OCI-LY7 (cell line): ENCODE measurements around the gene LGR5. TPM values are rescaled to one million over a fixed set of nuclear protein-coding genes. Genes with fewer than 3 reads are reported as not detected.

Experiments
- BruUV-seq: library from RNA; stranded (reverse); fragments of 400-500 nt; replicated peaks from 2 replicates; lab custom pipeline; 2021; lab: Mats Ljungman, UMichigan
- CTCF ChIA-PET: fragments of 300-600 bp; sonication (Branson Sonifier 250); formaldehyde crosslinking; loops from one replicate; lab custom pipeline; 2022; ENCODE audit warnings: antibody characterized with exemption; ENCODE audit not compliant: unreplicated experiment; lab: Charles Lee
- POLR2A ChIA-PET: fragments of 300-600 bp; sonication (Branson Sonifier 250); formaldehyde crosslinking; loops from one replicate; lab custom pipeline; 2022; ENCODE audit warnings: antibody characterized with exemption; lab: Charles Lee
- DNase-seq: peaks from one replicate; pipeline ENCODE4 v3.0.0-alpha.2; 2015; ENCODE audit warnings: low spot score
- H2AFZ ChIP-seq: fragments of 200-600 bp; sonication (generic), shearing (Covaris generic); 2 replicates; pipeline ENCODE4 v1.6.1; 2014; ENCODE audit warnings: mild to moderate bottlenecking, antibody characterized with exemption, low read length, moderate library complexity
- H3K27ac ChIP-seq: fragments of 200-600 bp; sonication (generic); 2 replicates; pipeline ENCODE4 v1.5.1; 2014; ENCODE audit warnings: mixed run types, low read depth, mild to moderate bottlenecking, moderate library complexity, low read length, inconsistent platforms; ENCODE audit not compliant: poor library complexity, severe bottlenecking
- H3K36me3 ChIP-seq: fragments of 200-600 bp; sonication (generic); 2 replicates; pipeline ENCODE4 v1.6.1; 2014; ENCODE audit warnings: mild to moderate bottlenecking, antibody characterized with exemption, low read length, moderate library complexity, mixed read lengths; ENCODE audit not compliant: insufficient read depth
- H3K4me1 ChIP-seq: fragments of 200-600 bp; sonication (generic); 2 replicates; pipeline ENCODE4 v1.5.1; 2014; ENCODE audit warnings: mild to moderate bottlenecking, low read length; ENCODE audit not compliant: insufficient read depth, poor library complexity, severe bottlenecking
- H3K4me2 ChIP-seq: fragments of 200-600 bp; sonication (generic); 2 replicates; pipeline ENCODE4 v1.6.1; 2014; ENCODE audit warnings: mild to moderate bottlenecking, low read length
- H3K4me3 ChIP-seq: fragments of 200-600 bp; sonication (generic); 2 replicates; pipeline ENCODE4 v1.5.1; 2014; ENCODE audit warnings: mild to moderate bottlenecking, low read depth, low read length; ENCODE audit not compliant: poor library complexity, severe bottlenecking
- H3K79me2 ChIP-seq: fragments of 200-600 bp; sonication (generic); 2 replicates; pipeline ENCODE4 v1.6.1; 2016; ENCODE audit warnings: low read depth, mild to moderate bottlenecking, low read length, moderate library complexity, mixed read lengths; ENCODE audit not compliant: insufficient read depth
- H3K9me2 ChIP-seq: fragments of 200-600 bp; sonication (generic); 2 replicates; pipeline ENCODE4 v1.6.1; 2016; ENCODE audit warnings: mild to moderate bottlenecking, low read length, mixed read lengths; ENCODE audit not compliant: insufficient read depth
- H3K9me3 ChIP-seq: fragments of 200-600 bp; sonication (generic); 2 replicates; pipeline ENCODE4 v1.6.1; 2014; ENCODE audit warnings: mild to moderate bottlenecking, mixed run types, low read length, mixed read lengths
- H4K20me1 ChIP-seq: fragments of 200-600 bp; sonication (generic); 2 replicates; pipeline ENCODE4 v1.6.1; 2014; ENCODE audit warnings: mild to moderate bottlenecking, antibody characterized with exemption, low read length, moderate library complexity, mixed read lengths; ENCODE audit not compliant: insufficient read depth
- EZH2phosphoT487 ChIP-seq: fragments of 200-600 bp; sonication (generic); IDR thresholded peaks from 2 replicates; pipeline ENCODE4 v1.6.1; 2018; ENCODE audit warnings: low read depth, borderline replicate concordance, mild to moderate bottlenecking, mixed run types, antibody characterized with exemption, low read length, moderate library complexity, mixed read lengths
- intact Hi-C: fragments of 100-400 bp; cut with micrococcal nuclease; formaldehyde crosslinking; loops from one replicate; pipeline ENCODE4 v1.10.0; 2022; ENCODE audit not compliant: unreplicated experiment
- total RNA-seq, 2 experiments: library from RNA; depleted of rRNA in 1 of 2; stranded (reverse); fragments of >200 nt in 1 of 2; shearing (Covaris generic) in 1 of 2; gene quantifications; 2 replicates each; pipeline ENCODE4 v1.2.3, GENCODE V29; 2014 to 2022
- TF ChIP-seq, protein P1 (sequence below): fragments of 200-600 bp; sonication (generic); conservative IDR thresholded peaks from 2 replicates; pipeline ENCODE4 v1.5.1; 2014; ENCODE audit warnings: mild to moderate bottlenecking, antibody characterized with exemption, low read length, moderate library complexity, mixed read lengths

The LGR5 gene
- total RNA-seq, 2 experiments from 2014 or later: 0.51 TPM; not detected in 1

DNA sequence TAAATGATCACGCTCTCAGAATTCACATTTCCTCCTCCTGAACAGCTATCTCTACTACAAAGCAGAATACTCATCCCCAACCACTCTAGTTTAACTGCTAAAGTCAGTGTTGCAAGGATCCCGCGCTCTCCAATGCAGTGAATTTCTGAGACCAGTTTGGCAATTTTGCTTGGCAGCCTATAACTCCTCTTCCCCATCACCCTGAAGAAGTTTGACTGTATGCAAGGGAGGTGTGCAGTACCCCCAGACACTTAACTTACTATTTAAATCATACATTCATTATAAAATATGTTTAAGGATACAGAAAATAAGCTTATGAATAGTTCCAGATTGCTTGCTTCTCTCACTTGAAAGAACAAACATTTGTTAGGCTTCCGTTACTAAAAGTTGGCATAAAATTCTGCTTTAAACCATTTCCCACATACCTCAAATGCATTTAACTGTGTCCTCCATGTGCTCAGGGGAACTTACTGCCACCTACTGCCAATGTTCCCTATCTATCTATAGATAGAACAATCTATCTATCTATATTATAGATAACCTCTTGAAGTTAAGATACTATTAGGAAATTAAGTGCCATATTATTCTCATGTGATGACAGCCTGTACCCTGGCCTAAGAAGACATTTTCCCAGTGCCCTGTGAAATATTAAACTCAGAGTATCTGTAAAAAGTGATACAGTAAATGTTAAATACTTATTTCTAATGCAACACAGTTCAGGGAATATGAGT lies 2.4 kb downstream of the LGR5 start:
- Histone ChIP-seq H3K79me2 (no peaks in the 10 kb centered on the region), H4K20me1 (no peaks in the 10 kb centered on the region), H3K4me2 (no peak overlapping the region), H3K4me3 (no peak overlapping the region), H3K9me2 (no peaks in the 10 kb centered on the region), H2AFZ (no peak overlapping the region), H3K9me3 (no peaks in the 10 kb centered on the region), H3K36me3 (no peaks in the 10 kb centered on the region), H3K27ac (no peak overlapping the region), H3K4me1 (no peaks in the 10 kb centered on the region)
- intact Hi-C loops: no loop called here
- POLR2A ChIA-PET: no interaction called here
- DNase-seq: no peak
- no TSS peak for BruUV-seq
- CTCF ChIA-PET: no interaction called here
- TF ChIP-seq EZH2phosphoT487: no peak
- TF ChIP-seq, protein P1, sequence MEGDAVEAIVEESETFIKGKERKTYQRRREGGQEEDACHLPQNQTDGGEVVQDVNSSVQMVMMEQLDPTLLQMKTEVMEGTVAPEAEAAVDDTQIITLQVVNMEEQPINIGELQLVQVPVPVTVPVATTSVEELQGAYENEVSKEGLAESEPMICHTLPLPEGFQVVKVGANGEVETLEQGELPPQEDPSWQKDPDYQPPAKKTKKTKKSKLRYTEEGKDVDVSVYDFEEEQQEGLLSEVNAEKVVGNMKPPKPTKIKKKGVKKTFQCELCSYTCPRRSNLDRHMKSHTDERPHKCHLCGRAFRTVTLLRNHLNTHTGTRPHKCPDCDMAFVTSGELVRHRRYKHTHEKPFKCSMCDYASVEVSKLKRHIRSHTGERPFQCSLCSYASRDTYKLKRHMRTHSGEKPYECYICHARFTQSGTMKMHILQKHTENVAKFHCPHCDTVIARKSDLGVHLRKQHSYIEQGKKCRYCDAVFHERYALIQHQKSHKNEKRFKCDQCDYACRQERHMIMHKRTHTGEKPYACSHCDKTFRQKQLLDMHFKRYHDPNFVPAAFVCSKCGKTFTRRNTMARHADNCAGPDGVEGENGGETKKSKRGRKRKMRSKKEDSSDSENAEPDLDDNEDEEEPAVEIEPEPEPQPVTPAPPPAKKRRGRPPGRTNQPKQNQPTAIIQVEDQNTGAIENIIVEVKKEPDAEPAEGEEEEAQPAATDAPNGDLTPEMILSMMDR: no peak

DNA sequence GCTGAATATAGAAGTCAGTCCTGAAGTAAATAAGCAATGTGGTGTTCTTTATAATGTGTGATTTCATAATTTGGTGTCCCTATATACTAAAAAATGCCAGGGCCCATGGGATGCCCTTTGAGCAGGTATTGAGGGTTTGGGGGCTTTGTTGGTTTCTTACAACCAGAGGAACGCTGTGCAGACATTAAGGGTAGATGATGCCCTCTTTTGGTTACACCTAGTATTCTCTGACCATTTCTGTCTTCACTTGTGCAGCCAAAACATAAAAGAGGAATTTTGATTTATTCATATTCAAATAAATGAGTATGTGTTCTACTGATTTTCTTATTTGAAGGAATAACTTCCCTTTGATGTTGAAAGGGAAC lies 3.0 kb downstream of the LGR5 start:
- no peaks in the 10 kb centered on the region for H3K9me3 ChIP-seq
- intact Hi-C loops: no loop called here
- POLR2A ChIA-PET: interaction anchor here (0.7 kb wide), 2 partner anchors 21 to 101 kb away, joined by 3 read pairs; no protein-coding TSS in a partner anchor
- H3K36me3 ChIP-seq: no peaks in the 10 kb centered on the region
- H3K4me2 ChIP-seq: no peak overlapping the region
- no TSS peak for BruUV-seq
- H3K79me2 ChIP-seq: no peaks in the 10 kb centered on the region
- no peaks in the 10 kb centered on the region for H4K20me1 ChIP-seq
- TF ChIP-seq, protein P1: no peak
- CTCF ChIA-PET: no interaction called here
- DNase-seq: no peak
- no peak overlapping the region for H2AFZ ChIP-seq
- H3K27ac ChIP-seq: no peak overlapping the region
- H3K4me1 ChIP-seq: no peaks in the 10 kb centered on the region
- H3K9me2 ChIP-seq: no peaks in the 10 kb centered on the region
- no peak overlapping the region for H3K4me3 ChIP-seq

DNA sequence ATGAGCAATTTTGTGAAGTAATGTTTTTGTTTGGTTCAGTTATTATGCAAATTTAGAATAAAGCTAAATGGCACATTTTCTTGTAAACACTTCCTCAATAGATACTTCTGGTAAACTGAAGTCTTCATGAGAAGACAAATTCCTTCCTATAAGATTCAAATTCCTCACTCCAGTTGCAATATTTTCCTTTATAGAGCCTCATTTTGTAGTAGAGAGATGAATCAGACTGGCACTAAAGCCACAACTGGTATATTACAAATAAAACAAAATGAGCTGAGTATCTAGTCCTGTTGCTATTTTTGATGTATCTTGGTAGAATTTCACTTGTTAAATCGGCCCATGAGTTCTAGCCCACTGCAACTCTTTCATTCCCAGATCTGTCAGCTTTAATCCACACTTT lies 5.5 kb downstream of the LGR5 start:
- no peak for TF ChIP-seq EZH2phosphoT487
- TF ChIP-seq, protein P1: no peak
- no peaks in the 10 kb centered on the region for H3K79me2 ChIP-seq
- POLR2A ChIA-PET: interaction anchor here (2.7 kb wide), 1 partner anchor 12 kb away, joined by 9 read pairs; no protein-coding TSS in a partner anchor
- no peak overlapping the region for H3K27ac ChIP-seq
- H3K36me3 ChIP-seq: no peaks in the 10 kb centered on the region
- DNase-seq: no peak
- intact Hi-C loops: no loop called here
- H4K20me1 ChIP-seq: no peaks in the 10 kb centered on the region
- H3K9me2 ChIP-seq: no peaks in the 10 kb centered on the region
- no peaks in the 10 kb centered on the region for H3K4me1 ChIP-seq
- H3K4me3 ChIP-seq: no peak overlapping the region
- no peak overlapping the region for H3K4me2 ChIP-seq
- H3K9me3 ChIP-seq: no peaks in the 10 kb centered on the region
- no TSS peak for BruUV-seq
- CTCF ChIA-PET: no interaction called here
- H2AFZ ChIP-seq: no peak overlapping the region
